ENCODE data around the gene IGF1R.

IGF1R gene

DNA sequence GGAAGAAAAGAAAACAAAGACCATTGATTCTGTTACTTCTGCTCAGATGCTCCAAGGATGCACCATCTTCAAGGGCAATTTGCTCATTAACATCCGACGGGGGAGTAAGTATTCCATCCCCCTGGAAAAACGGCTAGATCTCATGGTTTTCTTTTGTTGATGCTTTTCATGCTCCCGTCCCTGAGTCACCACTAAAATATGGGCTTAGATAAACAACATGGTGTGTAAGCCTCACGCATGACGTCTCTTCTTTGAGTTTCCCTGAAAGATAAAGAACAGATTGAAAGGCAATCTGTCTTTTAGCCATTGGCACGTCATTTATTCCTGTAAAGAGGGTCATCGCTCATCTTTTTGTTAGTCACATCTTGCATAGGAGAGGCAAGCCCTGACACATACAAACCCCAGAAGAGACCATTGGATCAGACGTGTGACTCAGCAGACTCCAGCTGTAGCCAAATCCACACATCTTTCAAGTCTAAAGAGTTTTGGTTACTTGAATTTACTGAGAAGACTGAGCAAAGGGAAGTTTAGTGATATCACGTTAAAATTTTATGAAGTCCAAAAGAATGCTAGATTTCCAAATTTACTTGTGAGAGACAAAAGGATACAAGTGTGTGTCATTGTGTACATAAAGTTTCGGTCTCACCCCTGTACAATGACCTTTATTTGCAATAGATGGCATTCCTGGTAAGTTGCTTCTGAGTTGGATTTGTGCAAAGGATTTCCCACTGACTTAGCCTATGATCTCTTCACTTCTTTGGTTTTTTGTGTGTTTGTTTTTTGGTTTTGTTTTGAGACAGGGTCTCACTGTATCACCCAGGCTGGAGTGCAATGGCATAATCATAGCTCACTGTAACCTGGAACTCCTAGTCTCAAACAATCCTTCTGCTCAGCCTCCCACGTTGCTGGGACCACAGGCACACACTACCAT is 248.7 kb downstream of the IGF1R start:
- DNase-seq = no peak

DNA sequence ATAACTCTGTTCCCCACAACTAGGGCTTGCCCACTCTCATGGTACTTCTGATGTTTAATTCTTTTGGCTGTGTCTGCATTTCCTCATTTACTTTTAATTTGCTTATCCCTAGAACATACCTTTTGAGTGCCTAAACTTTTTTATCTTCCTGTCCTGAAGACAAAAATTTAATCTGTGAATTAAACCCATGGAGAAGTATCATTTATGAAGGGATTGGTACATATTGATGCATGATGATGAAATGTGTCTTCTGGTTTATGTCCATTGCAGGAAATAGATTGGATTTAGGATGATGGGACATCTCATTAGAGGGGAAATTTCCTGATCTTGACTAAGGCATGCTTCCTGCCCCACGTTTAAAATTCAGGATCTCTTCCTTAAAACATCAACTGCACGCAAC is 249.8 kb downstream of the IGF1R start:
- DNase-seq = no peak

DNA sequence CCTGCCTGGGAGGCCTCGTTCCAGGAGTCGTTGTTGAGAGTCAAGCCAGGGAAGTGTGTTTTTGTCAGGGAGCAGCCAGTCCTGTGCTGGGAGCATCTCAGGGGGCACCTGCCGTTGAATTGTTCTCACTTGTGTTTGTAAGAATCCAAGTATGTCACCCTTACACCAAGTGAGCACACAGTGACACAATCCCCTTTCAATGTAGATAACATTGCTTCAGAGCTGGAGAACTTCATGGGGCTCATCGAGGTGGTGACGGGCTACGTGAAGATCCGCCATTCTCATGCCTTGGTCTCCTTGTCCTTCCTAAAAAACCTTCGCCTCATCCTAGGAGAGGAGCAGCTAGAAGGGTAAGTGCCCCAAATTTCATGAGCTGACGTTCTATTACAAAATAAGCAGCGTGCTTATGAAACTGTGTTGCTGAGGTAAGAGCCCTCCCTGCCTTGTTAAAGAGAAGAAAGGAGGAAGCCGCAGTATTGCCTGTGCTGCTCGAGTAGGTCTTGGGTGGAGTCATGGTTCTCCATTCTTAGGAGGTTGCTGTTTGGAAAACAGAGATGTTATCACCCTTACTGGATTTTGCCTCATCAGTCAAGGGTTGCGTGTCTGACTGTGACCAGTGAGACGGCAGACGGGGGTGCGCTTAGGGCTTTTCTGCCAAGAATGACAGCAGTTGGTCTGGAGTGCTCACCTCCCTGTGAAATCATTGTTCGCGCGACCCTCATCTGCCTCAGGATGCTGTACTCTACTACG is 251.1 kb downstream of the IGF1R start:
- peak; percentile 52 for DNase-seq

DNA sequence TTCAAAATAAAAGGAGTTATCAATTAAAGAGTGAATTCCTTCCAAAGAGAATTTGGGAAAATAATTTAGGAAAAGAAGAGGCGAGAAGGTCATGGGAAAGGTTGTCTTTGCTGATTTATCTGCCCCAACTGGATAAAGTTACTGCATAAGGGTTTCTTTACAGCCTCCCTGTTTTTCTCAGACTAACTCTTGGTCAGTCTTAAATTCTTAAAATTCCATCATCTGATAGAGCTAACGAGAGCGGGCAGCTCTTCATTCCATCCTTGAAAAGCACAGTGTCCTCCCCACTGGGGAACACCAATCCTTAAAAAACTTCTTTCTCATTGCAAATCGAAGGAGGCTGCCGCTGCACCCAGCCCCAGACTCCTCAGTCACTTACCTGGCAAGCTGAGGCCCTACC is 252.0 kb downstream of the IGF1R start:
- DNase-seq = no peak

DNA sequence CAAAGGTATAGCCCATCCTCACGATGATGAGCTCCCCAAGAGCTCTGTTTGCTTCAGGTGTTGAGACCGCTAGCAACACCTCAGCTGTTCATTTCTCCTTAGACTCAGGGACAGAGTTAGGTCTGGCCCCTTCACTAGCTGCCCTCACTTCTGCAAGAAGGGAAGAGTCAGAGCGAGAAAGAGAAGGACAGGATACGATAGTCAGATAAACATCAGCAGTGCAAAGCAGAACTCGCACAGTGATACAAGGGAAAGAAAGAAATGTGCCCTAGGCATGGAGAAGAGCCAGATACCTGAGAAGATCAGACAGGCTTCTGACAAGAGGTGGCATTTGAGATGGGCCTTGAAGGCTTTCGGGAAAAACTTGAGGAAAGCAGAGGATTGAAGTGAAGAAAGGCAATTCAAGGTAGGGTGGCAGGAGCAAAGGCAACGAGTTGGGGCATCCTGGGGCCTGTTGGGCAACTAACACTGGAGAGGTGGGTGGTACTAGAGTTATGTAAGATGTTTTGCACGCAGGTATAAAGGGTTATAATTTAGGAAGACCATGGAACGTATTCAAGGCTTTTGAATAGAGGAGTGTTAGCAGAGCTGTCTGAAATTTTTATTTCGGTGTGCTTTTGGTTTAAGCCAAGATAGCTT is 253.2 kb downstream of the IGF1R start:
- no peak for DNase-seq

DNA sequence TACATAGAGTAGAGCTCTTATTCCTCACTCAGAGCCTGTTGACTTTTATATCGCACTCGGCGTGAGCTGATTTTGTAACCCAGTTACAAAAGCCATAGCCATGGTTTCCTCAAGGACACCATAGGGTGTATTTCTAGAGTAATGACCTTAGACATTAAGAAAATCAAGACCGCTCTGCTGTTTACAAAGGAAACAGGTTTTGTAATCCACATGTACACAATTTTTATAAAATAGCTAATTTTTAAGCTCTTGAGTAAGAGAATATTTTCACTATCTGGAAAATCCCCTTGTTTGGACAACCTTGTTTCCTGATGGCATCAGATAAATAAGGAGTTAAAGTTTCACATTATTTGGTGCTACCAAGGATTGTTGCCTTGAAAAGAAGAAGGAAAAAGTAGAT is 254.6 kb downstream of the IGF1R start:
- no peak for DNase-seq

DNA sequence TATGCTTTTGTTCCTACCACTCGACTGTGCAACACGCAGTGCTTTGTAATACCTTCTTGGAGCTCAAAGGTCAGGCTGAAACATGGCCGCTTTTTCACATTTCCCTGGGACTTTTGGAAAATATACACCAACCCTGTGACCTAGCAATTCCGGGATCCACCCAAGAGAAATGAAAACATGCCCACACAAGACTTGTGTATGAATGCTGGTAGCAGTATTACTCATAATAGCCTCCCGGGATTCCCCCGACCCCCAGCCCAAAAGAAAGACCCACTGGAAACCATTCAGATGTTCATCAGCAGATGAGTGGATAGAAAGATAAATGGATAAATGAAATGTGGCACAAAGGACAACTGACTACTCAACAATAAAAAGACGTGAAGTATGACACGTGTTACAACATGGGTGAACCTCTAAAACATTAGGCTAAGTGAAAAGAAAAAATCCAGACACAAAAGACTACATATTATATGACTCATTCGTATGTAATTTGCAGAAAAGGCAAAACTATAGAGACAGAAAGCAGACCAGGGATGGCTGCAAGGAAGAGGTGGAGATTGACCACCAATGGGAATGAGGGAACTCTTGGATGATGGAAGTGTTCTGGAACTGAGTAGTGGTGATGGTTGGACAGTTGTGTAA is 255.2 kb downstream of the IGF1R start:
- no peak for DNase-seq

DNA sequence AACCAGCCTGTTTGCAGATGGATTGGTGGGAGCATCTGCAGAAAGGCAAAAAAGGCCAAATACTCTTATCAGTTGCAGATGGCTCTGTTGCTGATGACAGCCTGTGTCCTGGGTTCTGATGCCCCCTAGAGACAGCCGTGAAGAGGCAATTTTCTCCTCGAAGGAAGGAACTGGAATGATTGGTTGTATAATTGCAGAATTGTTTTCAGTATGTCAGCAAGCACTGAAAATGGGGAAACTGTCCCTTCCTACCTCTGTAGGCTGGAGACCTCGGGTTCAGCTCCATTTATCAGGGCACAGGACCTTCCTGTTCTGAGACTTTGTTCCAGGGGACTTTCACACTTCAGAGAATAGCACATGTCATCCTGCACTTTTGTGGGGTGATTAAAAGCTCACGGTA is 256.2 kb downstream of the IGF1R start:
- DNase-seq = peak; percentile 47

DNA sequence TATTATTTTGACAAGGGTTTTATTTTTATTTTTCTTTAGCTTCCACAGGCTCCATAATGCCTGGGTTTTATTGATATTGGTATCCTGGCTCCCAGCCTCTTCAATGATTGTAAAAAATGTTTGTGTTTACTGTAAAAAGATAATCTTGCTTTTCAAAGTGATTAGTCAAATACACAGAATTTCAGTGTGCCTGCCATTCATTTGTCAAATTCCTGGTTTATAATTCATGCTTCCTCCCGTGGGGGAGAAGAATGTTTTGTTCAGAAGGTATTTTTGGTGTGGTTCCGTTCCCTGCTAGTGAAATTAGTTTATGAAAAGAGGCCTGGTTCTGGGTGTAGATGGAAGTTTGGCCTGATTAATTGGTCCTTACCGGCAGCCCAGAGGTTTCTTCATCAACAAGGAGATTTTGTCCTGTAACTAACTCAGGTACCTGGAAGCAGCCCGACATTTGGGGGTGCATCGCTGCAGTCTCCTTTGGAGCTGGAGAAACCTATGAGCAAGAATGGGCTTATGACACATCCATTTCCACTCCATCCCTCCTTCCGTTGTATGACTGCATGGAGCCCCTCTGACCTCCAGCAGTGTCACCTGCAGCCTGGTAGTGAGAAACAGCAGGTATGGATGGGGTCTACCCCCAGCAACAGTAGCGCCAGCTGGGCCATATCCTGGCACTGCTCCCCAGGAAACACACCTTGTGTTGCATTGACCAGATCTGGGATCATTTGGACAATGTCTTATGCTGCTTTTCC is 257.8 kb downstream of the IGF1R start:
- DNase-seq = no peak

DNA sequence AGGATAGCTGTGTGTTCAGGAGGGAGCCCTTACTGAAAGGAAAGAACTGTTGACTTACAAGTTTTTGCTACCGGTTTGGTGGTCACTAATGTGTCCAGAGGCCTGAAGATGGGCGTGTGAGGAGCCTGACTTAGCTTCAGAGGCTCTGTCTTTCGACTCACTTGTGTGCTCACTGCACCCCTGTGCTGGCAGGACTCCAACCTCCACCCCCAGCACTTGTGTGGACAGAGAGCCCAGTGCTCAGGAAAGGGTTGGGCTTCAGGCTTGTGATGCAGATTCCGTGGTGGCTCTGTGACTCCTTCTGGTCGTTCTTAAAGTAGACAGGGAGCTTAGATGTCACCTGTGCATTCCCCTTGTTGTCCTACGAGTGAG is 258.4 kb downstream of the IGF1R start:
- no peak for DNase-seq

DNA sequence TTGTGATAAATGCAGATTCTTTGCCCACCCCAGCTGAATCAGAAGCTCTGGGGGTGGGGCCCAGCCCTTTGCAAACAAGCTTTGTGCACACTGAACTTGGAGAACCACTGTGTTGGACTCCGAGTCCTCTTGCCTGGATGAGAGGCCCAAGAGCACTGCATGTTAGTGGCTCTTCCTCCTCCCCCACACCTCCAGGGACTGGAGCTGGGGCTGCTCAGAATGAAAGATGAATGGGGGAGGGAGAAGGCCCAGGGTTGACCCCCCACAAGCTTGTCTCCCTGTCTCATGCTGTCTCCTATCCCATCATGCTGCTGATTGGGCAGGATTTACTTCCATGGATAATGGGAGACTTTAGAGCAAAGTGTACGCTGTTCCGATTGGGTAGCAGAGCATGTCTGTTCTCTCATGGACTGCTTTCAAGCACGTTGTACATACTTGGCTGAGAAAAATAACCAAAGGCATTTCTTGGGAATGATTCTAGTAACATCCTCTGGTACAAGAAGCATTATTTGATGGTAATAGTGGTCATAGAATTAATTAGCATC is 259.7 kb downstream of the IGF1R start:
- no peak for DNase-seq

DNA sequence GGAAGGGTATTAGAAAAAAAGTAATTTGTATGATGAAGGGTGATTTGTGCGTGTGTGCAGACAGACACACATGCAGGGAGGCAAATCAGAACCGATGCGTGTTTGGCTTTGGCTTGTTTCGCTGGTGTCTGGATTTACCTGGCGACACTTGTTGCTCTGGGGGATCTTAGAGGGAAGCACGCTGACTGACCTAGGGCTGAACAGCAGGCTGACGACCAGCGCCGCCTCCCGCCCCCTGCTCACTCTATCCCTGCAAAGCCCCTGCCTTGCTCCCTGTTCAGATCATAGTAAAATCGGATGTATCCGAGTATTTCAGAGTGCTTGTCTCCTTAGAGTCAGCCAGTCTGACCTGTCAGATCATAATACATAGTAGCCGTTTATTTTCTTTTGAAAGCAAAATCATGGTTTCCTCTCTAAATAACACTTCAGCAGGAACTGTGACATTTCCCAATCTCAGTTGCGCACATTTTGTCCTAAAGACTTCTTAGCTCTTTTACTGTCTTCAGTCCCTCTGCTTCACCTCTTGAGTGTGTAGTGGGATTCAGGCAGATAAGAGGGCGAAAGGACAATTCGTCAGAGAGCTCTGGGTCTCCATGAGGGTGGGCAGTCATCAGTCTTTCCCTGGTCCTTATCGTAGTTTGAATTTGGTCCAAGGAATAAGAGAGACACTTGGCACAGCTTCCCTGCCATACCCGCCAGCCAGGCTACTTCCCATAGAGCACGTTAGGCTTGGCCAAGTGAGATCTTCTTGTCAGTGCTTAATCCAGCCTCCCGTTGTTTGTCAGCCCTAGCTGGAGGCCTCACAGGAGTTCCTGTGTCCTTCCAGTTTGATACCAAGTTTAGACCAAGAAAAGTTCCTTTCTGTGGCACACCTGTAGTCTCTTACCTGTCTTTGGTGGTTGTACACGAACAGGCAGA is 261.9 kb downstream of the IGF1R start:
- no peak for DNase-seq

DNA sequence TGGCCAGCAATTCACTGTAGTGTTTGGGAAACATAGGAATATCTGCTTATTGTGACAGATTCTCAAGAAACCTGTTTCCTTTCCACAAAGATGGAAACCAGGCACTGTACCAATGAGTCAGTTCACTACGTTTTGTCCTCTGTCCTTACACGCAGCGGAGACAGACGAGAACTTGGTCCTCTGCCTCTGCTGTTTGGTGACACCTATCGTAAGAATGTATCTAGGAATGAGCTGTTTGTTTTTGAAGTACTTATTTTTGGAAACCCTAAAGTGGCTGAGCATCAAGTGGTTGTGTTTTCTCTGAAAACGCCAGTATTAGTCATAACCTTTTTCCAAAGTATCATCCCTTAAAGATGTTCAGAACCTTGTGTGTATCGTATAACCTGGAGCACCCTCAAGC is 266.3 kb downstream of the IGF1R start:
- DNase-seq = no peak

DNA sequence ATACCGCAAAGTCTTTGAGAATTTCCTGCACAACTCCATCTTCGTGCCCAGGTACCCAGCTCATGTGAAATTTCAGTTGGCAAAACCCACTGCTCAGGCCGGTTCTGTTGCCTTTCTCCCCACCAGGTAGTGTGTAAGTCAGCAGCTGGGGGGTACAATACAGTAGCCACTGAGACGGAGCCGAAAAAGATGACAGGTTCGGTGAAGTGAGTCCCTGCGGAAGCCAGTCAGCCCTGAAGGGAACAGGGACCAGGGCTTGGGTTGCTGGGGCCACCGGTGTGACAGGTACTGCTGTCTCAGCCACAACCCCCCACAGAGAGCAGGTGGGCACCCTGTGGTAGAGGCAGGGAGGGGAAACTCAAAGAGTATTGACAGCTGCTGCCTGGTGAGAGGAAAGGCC is 268.5 kb downstream of the IGF1R start:
- no peak for DNase-seq

DNA sequence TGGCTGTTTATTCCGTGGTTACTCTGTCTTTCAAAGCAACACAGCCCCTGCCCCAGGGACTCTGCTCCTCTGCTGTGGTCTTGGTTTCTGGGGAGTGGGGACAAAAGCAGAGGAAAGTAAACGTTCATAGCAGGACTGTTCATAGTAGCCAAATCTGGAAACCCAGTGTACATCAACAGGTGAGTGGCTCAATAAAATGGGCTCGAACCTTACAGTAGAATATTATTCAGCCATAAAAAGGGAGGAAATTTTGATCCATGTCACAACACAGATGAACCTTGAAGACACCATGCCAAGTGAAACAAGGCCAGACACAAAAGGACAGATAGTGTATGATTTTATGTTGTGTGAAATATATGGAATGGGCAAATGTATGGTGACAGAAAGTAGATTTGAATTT is 269.1 kb downstream of the IGF1R start:
- DNase-seq = no peak

DNA sequence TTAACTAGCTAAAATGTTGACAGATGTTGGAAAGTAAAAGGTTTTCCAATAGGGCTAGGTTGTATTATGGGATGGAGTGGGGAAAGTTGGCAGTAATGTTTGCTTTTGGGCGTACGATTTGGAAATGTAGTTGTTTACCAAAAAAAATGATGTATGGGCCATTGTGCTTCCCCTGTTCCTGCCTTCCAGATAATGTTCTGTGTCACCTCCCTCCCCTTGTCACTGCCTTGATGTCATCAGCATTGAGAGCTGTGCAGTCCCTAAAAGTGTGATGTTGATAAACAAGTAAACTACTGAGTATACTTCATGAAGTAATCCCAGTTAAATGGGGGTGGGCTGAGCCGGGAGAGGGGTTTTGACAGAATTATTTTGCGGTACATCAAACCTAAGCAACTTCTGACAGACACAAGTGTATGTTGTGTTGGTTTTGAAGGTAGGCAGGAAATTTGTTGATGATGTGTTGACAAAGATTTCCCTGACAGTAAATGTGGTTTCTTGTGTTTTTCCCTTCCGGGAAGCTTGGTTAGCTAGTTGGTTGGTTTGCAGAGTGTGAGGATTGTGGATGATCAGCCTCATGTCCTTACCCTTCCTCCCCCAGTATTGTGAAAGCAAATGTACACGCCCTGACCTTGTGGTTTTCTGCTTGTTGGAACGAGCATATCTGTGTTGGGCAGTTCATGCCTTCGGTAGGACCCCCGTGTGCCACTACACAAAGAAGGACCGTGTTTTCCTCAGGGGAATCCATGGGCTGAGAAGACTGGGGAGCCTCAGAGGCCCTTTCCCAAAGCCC is 271.9 kb downstream of the IGF1R start:
- DNase-seq = no peak

DNA sequence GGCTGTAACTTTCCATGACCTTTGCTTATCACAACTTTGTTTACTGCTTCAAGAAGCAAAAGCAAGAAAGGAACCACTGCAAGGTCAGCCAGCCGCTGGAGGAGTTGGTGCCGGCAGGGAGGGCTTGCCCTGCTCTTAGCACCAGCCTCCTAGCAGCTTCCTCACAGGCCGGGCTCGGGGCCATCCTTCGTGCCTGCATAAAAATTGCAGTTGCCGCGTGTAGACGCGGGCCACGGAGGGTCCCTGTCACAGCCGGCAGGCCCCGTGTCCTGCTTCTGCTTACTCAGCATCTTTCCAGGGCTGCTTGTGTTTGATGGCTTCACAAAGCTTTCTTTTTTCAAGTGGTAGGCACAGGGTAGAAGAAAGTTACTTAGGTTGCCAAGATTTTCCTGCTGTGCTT is 274.8 kb downstream of the IGF1R start:
- no peak for DNase-seq

DNA sequence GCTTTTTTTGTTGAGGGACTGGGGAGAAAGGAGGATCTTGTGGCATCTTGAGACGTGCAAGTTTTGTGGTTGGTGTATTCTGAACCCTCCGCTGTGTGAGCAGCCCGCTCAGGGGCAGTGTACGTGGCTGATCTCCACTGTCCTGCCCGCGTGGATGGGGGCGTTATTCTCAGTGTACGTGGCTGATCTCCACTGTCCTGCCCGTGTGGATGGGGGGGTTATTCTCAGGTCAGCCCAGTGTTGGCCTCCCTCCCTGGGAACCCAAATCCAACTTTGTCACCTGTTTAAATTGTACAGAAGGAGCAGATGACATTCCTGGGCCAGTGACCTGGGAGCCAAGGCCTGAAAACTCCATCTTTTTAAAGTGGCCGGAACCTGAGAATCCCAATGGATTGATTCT is 275.2 kb downstream of the IGF1R start:
- no peak for DNase-seq

DNA sequence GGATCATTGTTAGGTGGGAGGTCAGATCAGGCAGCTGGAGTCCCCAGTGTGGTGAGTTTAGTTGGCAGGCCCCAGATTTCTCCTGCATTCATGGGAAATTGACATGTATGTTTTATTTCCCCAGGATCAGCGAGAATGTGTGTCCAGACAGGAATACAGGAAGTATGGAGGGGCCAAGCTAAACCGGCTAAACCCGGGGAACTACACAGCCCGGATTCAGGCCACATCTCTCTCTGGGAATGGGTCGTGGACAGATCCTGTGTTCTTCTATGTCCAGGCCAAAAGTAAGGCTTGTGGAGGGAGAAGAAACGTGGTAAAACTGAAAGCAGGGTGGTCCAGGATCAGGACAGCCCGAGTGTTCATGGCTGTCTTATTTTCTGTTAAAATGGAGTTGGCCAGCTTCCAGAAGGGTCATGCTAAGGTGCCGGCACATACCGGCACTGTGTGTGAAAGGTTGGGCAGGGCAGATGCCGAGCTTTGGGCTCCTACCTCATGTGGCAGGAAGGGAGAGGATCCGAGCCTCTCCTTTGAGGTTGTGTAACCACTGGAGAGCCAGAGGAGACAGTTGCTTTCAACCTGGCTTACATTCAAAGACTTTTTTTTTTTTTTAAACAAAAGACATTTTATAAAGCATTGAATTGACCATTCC is 276.2 kb downstream of the IGF1R start:
- no peak for DNase-seq

DNA sequence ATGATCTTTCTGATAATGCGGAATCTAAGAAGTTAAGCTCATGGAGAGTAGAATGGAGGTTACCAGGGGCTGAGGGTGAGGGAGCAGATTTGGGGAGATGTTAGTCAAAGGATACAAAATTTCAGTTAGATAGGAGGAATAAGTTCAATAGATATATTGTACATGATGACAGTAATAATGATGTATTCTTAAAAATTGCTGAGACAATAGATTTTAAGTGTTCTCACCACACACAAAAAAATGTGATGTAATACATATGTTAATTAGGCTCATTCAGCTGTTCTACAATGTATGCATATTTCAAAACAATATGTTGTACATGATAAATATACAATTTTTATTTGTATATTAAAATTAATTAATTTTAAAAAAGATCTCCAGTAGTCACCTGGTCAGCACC is 277.9 kb downstream of the IGF1R start:
- DNase-seq = no peak
